A673 (cell line): Measurements from ENCODE around the gene PRRT3.

Experiments
- EZH2 ChIP-seq: fragments of 200-600 bp; sonication (generic); IDR thresholded peaks from 2 replicates; pipeline ENCODE4 v1.6.1; 2017; ENCODE audit warnings: borderline replicate concordance, low read depth, mild to moderate bottlenecking, mixed read lengths, antibody characterized with exemption, low read length; ENCODE audit not compliant: poor library complexity, severe bottlenecking
- TF ChIP-seq, protein P1 (sequence below): fragments of 300-800, 200-600 bp; sonication (generic); conservative IDR thresholded peaks from 2 replicates; pipeline ENCODE4 v1.5.1; 2017; ENCODE audit warnings: low read depth, mild to moderate bottlenecking, antibody characterized with exemption, low read length, moderate library complexity, mixed read lengths

DNA sequence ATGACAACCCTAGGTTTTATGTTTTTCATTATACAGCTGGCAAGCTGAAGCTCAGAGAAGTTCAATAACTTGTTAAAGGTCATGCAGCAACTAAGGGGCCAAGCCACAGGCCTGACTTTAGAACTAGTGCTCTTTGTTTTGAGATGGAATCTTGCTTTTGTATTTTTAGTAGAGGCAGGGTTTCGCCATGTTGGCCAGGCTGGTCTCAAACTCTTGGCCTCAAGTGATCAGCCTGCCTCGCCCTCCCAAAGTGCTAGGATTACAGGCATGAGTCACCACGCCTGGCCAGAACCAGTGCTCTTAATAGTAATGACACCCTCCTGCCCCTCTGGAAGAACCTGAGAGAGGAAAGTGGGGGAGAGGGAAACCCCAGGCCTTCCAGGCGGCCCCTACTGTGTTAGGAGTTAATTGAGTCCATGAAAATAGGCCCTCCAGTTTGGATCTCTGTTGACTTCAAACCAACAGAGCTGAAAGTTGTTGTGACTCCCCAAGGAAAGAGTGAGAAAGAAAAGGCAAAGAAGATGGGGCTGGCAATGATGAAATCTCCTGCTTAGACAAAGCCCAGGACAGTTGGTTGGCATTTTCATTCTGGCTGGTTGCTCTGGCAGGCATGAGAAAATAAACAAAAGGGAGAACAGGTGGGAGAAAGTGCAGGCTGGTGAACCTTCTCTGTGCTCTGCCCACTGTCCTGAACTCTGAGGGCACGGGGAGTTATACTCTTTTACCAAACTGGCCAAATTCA is 3.6 kb upstream of the PRRT3 start:
- TF ChIP-seq, protein P1, sequence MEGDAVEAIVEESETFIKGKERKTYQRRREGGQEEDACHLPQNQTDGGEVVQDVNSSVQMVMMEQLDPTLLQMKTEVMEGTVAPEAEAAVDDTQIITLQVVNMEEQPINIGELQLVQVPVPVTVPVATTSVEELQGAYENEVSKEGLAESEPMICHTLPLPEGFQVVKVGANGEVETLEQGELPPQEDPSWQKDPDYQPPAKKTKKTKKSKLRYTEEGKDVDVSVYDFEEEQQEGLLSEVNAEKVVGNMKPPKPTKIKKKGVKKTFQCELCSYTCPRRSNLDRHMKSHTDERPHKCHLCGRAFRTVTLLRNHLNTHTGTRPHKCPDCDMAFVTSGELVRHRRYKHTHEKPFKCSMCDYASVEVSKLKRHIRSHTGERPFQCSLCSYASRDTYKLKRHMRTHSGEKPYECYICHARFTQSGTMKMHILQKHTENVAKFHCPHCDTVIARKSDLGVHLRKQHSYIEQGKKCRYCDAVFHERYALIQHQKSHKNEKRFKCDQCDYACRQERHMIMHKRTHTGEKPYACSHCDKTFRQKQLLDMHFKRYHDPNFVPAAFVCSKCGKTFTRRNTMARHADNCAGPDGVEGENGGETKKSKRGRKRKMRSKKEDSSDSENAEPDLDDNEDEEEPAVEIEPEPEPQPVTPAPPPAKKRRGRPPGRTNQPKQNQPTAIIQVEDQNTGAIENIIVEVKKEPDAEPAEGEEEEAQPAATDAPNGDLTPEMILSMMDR, result no peak
- TF ChIP-seq EZH2, result no peak
